GM19328 (cell line): ENCODE results near the gene UBR4.

Experiments used
- ATAC-seq: cut with Tn5 transposase; IDR thresholded peaks from one replicate; pipeline ENCODE4 v1.9.1; 2021; ENCODE audit warnings: mild to moderate bottlenecking, moderate library complexity; ENCODE audit not compliant: unreplicated experiment

Gene UBR4

GRCh38 chr1:19149736-19150135 lies 60.3 kb downstream of the UBR4 start:
- ATAC-seq, result no peak

GRCh38 chr1:19140465-19140864 lies 69.6 kb downstream of the UBR4 start:
- ATAC-seq, result no peak

GRCh38 chr1:19139711-19140110 lies 70.4 kb downstream of the UBR4 start:
- no peak for ATAC-seq

DNA sequence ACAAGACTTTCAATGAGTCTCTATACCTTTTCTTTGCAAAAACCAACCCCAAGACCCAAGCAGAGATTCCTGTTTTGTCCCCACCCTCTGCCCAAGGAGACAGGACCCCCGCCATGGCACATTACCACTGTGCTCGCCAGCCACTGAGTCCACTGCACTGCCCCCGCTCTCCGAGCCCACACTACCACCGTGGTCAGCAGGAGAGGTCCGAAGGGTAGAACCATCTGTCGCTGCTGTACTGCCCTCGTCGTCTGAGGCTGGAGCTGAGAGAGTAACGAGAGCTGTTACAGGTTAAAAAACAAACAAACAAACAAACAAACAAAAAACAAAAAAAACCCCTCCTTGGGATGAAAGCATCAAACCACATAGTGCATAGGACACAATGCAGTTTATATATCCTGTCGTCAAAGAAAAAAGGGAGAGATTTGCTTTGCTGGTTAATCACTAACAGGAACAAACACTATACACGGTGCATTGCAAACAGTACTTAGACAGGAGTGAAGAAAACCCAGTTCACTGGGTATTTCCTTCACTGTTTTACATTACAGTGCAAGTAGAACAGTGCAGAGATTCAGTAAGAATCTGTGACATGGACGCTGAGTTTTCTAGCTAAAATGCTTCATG lies 71.0 kb downstream of the UBR4 start:
- no peak for ATAC-seq

DNA sequence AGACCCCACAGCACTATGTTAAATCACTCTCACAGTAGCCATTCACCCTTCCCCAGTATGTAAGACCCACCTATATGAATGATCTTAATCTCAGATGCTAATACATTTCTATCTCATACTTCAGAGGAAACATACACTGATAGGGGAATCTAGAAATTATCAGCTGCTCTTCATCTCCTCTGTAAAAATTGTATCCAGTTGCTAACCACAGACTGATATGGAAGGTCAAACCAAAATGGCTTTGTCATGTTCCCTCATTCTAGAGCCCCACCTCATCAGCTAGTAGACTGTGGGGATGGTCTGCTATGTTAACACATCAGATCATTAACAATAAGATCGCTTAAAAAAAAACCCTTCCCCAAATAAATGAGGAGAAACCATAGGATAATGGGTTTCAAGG lies 71.7 kb downstream of the UBR4 start:
- ATAC-seq, result no peak

GRCh38 chr1:19137158-19137557 lies 72.9 kb downstream of the UBR4 start:
- no peak for ATAC-seq

DNA sequence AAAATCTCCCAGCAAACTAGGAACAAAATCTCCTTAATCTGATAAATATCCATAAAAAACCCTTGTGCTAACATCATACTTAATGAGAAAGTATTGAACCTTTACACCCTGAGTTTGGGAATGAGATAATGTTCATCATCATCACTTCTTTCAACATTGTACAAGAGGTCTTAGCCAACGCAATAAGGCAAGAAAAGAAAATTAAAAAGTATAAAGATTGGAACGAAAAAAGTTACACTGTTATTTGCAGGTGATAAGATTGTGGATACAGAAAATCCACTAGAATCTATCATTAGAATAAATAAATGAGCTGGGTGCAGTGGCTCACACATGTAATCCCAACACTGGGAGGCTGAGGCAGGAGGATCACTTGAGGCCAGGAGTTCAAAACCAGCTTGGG lies 76.7 kb downstream of the UBR4 start:
- no peak for ATAC-seq

DNA sequence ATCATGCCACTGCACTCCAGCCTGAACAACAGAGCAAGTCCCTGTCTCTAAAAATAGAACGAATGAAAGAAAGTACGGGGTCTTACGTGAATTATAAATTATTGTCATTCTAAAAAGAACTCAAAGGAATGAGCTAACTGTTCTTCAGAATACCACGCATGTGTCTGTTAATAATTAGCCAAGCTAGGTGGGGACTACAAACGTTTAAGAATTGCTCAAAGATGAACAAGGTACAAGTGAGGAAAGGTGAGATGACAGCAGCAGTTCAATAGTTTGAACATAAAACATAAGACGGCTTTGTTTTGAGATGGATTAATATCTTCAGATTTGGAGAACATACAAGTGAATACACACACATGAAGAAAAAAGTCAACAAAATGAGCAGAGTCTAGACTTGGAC lies 79.6 kb downstream of the UBR4 start:
- ATAC-seq, result no peak

GRCh38 chr1:19128968-19129514 lies 81.0 kb downstream of the UBR4 start:
- ATAC-seq, result no peak

GRCh38 chr1:19124273-19124672 lies 85.8 kb downstream of the UBR4 start:
- no peak for ATAC-seq

GRCh38 chr1:19123837-19124236 lies 86.2 kb downstream of the UBR4 start:
- ATAC-seq, result no peak

DNA sequence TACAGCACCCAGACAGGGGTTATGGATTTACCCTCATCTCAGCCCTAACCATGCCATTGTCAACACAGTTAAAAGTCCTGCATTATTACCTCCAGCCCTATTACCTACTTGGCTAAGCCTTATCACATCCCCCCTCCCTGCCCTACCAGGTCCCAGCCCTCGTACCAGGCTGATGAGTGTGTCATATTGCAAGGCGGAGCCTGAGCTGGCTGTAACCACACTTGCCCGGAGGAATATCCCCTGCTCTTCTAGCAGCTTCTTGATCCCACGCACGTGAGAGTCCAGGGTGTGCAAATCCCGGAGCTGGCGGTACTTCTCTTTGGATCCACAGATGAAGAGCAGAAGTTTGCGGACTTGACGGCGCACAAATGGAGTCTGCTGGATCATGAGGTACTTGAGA lies 87.4 kb downstream of the UBR4 start:
- no peak for ATAC-seq

- no peak for ATAC-seq
These were observed 88.9 kb downstream of the UBR4 start for GRCh38 chr1:19121192-19121591.

- no peak for ATAC-seq
These were observed 90.0 kb downstream of the UBR4 start for GRCh38 chr1:19120070-19120469.

DNA sequence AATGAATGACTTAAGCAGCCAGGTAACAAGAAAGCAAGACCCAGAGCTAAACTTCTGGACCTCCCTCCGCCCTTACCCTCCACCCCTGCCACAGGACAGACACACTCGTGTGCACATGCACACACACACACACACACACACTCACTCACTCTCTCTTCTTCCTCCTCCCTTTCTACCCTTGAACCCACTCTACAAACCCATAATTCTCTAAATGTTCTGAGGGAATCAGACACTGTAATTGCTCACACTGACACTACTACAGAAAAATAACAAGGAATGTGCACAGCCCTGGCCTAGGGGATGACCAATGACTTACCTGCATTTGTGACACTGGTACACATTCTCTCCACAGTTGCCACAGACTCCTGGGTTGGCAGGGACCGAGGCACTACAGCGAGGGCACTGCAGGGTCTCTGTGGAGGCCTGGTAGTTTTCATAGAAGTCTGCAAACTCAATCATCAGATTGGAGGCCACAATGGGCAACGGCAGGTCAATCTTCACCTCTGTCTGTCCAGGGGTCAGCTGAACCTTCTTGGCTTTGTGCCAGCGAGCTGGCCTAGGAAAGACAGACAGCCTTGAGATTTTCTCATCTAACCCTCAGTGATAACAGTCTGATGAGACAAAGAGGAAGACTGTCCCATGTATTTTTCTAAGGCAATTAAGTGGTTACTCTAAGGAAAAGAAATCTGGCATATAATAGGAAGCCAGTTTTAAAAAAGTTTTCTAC lies 94.8 kb downstream of the UBR4 start:
- no peak for ATAC-seq

DNA sequence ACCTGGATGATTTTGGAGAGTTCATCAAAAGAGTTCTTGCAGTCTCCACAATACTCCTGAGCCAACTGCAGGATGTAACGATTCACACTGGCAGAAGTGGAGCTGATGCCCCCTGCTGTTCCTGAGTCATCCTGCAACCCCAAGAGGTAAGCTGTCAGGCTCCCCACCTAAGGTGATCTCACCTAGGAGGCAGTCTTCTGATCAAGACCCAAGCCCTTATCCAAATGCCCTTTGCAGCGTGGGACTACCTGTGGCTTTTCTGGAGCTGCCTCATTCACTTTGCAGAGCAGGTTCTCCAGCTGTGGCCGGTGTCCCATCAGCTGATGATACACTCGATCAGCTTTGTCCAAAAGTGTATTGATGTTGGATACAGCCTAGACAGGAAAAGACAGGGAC lies 96.4 kb downstream of the UBR4 start:
- ATAC-seq, result no peak

DNA sequence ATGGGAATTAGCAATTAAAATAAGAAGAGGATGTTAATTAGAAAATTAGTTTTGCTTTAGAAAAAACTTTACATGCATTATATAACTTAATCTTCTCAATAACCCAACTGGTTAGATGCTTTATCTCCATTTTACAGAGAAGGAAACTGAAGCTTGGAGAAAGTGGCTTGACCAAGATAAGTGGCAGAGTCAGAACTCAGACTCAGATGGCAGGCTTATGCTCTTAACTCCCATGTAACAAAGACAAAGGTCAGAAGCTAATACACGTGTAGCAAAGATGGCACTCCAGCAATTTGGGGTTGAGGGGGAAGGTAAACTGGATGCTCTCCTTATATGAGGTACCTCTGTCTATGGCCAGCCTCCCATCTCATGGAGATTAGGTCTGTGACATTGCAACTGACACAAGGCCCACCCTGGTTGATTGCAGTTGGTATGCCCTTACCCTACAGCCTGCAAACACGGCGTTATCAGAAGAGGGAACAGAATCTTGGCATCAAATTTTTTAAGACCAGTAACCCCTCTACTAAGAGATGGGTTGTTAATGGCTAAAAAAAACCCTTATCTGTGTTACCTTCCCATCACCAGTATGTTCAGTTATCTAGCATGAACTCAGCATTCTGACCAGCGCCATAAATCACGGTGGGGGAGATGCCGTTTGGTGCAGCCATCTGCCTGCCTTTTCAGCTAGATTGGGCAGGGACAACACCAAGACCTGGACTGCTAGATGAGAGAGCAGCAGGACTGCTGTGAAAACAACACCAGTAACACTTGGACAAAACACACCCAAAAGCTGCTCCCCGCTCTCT lies 97.0 kb downstream of the UBR4 start:
- no peak for ATAC-seq

GRCh38 chr1:19110257-19110927 lies 99.7 kb downstream of the UBR4 start:
- no peak for ATAC-seq

DNA sequence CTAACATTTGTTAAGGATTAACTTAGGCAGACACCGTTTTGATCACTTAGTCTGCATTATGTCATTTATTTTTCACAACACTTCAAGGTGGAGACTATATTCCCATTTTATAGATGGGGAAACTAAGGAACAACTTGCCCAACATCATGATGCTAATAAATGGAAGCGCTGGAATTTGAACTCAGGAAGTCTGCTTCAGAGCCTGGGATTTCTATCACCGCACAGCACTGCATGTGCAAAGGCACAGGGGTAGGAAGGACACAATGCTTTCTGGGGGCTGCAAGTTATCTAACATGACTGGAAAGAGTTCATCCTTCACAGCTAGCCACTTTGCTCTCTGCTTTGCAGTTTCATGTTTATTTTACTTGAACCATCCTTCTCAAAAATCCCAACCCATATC lies 100.5 kb downstream of the UBR4 start:
- ATAC-seq, result no peak

DNA sequence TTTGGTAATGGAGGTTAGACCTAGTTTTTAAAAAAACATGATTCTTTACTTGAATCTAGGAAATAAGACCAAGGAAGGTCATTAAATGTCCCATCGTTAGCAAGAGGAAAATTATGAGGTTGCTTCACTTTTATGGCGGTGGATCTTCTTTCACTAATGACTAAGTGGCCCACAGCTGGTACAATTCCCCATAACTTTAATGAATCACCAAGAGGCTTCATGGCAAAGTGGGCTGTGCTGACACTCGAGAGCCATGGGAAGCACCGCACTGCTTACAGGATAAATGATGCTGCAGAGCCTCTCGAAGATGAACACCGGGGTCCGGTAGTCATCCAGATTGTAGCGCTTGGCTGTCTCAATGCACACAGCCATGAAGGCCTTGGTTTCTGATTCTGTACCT lies 108.8 kb downstream of the UBR4 start:
- ATAC-seq, result no peak

- ATAC-seq, result no peak
These were observed 110.0 kb downstream of the UBR4 start for GRCh38 chr1:19100028-19100427.
